Psoas muscle (tissue), 8 donors: ENCODE measurements around the gene GPS1. TPM values are rescaled to one million over a fixed set of nuclear protein-coding genes. Genes with fewer than 3 reads are reported as not detected.

Source experiments
- ATAC-seq, 4 donors: fragments of 200-7000 bp; cut with Tn5 transposase; one replicate each; pipeline ENCODE4 v1.9.1; 2020; ENCODE audit warnings: moderate library complexity in 3 of 4, mild to moderate bottlenecking in 2 of 4
- DNase-seq, 2 donors: peaks; one replicate each; pipeline ENCODE4 v3.0.0-alpha.2; 2020
- H3K27ac ChIP-seq: fragments of 200-600 bp; one replicate; pipeline ENCODE4 v1.8.0; 2022
- H3K27me3 ChIP-seq, 3 donors: fragments of 200-600 bp in 1 of 3; one replicate each; pipeline versions ENCODE4 v1.6.1 to v1.8.0; 2013 to 2022; ENCODE audit warnings: low read length in 2 of 3, mild to moderate bottlenecking in 2 of 3, moderate library complexity in 1 of 3; ENCODE audit not compliant: insufficient read depth in 3 of 3
- H3K36me3 ChIP-seq, 2 donors: fragments of 200-600 bp in 1 of 2; one replicate each; pipeline versions ENCODE4 v1.6.1 to v1.8.0; 2013 to 2022; ENCODE audit warnings: low read depth in 1 of 2, mild to moderate bottlenecking in 1 of 2, moderate library complexity in 1 of 2; ENCODE audit not compliant: insufficient read depth in 1 of 2
- H3K4me1 ChIP-seq: fragments of 200-600 bp; one replicate; pipeline ENCODE4 v1.8.0; 2022
- H3K4me3 ChIP-seq: fragments of 200-600 bp; one replicate; pipeline ENCODE4 v1.8.0; 2022; ENCODE audit warnings: mild to moderate bottlenecking
- H3K9me3 ChIP-seq: fragments of 200-600 bp; one replicate; pipeline ENCODE4 v1.8.0; 2022
- CTCF ChIP-seq: fragments of 200-600 bp; IDR thresholded peaks from one replicate; pipeline ENCODE4 v1.8.0; 2022; ENCODE audit warnings: antibody characterized with exemption
- WGBS, 3 donors: extraction: QIAGEN DNeasy Blood & Tissue Kit; methylation state at CpG; one replicate each; pipeline versions ENCODE4 v1.1.6 to v1.1.7; 2013; 5-methylcytosine and 5-hydroxymethylcytosine counted together
- intact Hi-C, 2 donors: fragments of 100-400 bp; cut with DNase I; formaldehyde crosslinking; loops; one replicate each; pipeline versions ENCODE4 v1.11.0 to v1.14.2; 2022
- polyA plus RNA-seq, 3 donors: library from polyadenylated mRNA; stranded (reverse); fragments of 200-250 nt; gene quantifications; one replicate each; pipeline ENCODE4 v1.2.3, GENCODE V29; 2013
- total RNA-seq, 4 donors: library from RNA; stranded (reverse); fragmentation: NEBNext Ultra II Directional in 2 of 4; extraction: Animal tissue kit (Norgen Biotek cat#: 25700) in 2 of 4; gene quantifications; one replicate each; pipeline versions ENCODE4 v1.2.1 to v1.2.4, GENCODE V29; 2021 to 2023
- donor health status: healthy with polysubstance abuse.
- donor health status: DM: no; HTN: no; CAD: no; lungs with moderate emphysema.
- donor health status: Bipolar disorder and iron deficiency.
- donor health status: healthy.
- donor health status: DM: yes; HTN: yes; CAD: no.
- donor health status: DM: no; HTN: no; CAD: no.
- donor health status: DM: no; HTN: no; CAD: no.
- donor health status: DM: yes; HTN: yes; CAD: no.

The GPS1 gene
- total and polyA plus RNA-seq, 7 donors = 87.1 to 114 (median 104) TPM

GRCh38 chr17:82011617-82012187 is 40.0 kb upstream of the GPS1 start:
- WGBS, 3 donors = 94 to 95% (median 95%) methylated on average over 18 to 19 of the region's 19 CpGs
- no peak for DNase-seq
- H3K36me3 ChIP-seq = peaks cover 0 to 37% of the 10 kb centered on the region in 2 donors
- no peak for TF ChIP-seq CTCF
- no peak overlapping the region for H3K4me3 ChIP-seq
- H3K27ac ChIP-seq = no peak overlapping the region
- H3K4me1 ChIP-seq = no peaks in the 10 kb centered on the region
- no peaks in the 10 kb centered on the region for H3K9me3 ChIP-seq
- intact Hi-C loops = no loop called here
- ATAC-seq = no peak
- H3K27me3 ChIP-seq = no peaks in the 10 kb centered on the region

- 79 to 86% (median 81%) methylated on average over 17 to 20 of the region's 20 CpGs for WGBS, 3 donors
- intact Hi-C loops = no loop called here
- ATAC-seq (no peak), DNase-seq (no peak)
- Histone ChIP-seq H3K36me3 (peaks cover 0 to 37% of the 10 kb centered on the region in 2 donors), H3K4me1 (peaks cover under 1% of the 10 kb centered on the region), H3K4me3 (no peak overlapping the region), H3K27me3 (no peaks in the 10 kb centered on the region), H3K9me3 (no peaks in the 10 kb centered on the region), H3K27ac (no peak overlapping the region)
- TF ChIP-seq CTCF = no peak
Observed at GRCh38 chr17:82012261-82012639, 39.4 kb upstream of the GPS1 start.

- DNase-seq = no peak
- TF ChIP-seq CTCF = no peak
- H3K27ac ChIP-seq = no peak overlapping the region
Observed at GRCh38 chr17:82012640-82013295, 38.9 kb upstream of the GPS1 start.

GRCh38 chr17:82013341-82013740 is 38.4 kb upstream of the GPS1 start:
- Histone ChIP-seq H3K36me3 (peaks cover 0 to 41% of the 10 kb centered on the region in 2 donors), H3K4me1 (peaks cover 11% of the 10 kb centered on the region), H3K4me3 (no peak overlapping the region), H3K27me3 (no peaks in the 10 kb centered on the region), H3K27ac (no peak overlapping the region), H3K9me3 (no peaks in the 10 kb centered on the region)
- intact Hi-C loops = no loop called here
- ATAC-seq = no peak
- WGBS, 3 donors = 50 to 85% (median 75%) methylated on average over 20 to 22 of the region's 22 CpGs
- TF ChIP-seq CTCF = no peak
- DNase-seq = no peak

More at GRCh38 chr17:82012640-82013295, 38.9 kb upstream of the GPS1 start:
- Histone ChIP-seq H3K4me1 (peaks cover 6% of the 10 kb centered on the region), H3K27me3 (no peaks in the 10 kb centered on the region), H3K36me3 (peaks cover 0 to 41% of the 10 kb centered on the region in 2 donors), H3K9me3 (no peaks in the 10 kb centered on the region), H3K4me3 (no peak overlapping the region)
- WGBS, 3 donors = 85 to 90% (median 85%) methylated on average over 10 to 19 of the region's 19 CpGs
- ATAC-seq = no peak
- intact Hi-C loops = no loop called here
